Measurements from ENCODE around the gene DHX8.

The DHX8 gene

GRCh38 chr17:43560461-43561427 lies 77.0 kb downstream of the DHX8 start:
- DNase-seq (ENCODE audit: low spot score): no peak
- TF ChIP-seq, protein P1, sequence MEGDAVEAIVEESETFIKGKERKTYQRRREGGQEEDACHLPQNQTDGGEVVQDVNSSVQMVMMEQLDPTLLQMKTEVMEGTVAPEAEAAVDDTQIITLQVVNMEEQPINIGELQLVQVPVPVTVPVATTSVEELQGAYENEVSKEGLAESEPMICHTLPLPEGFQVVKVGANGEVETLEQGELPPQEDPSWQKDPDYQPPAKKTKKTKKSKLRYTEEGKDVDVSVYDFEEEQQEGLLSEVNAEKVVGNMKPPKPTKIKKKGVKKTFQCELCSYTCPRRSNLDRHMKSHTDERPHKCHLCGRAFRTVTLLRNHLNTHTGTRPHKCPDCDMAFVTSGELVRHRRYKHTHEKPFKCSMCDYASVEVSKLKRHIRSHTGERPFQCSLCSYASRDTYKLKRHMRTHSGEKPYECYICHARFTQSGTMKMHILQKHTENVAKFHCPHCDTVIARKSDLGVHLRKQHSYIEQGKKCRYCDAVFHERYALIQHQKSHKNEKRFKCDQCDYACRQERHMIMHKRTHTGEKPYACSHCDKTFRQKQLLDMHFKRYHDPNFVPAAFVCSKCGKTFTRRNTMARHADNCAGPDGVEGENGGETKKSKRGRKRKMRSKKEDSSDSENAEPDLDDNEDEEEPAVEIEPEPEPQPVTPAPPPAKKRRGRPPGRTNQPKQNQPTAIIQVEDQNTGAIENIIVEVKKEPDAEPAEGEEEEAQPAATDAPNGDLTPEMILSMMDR (IDR thresholded peaks at IDR 0.05; ENCODE audit: borderline replicate concordance, control extremely low read depth, extremely low read depth, insufficient read depth, missing control alignments): no peak
- in situ Hi-C loops (cut with MboI; ENCODE audit: low sequenced_read_pairs, unreplicated experiment): no loop called here

DNA sequence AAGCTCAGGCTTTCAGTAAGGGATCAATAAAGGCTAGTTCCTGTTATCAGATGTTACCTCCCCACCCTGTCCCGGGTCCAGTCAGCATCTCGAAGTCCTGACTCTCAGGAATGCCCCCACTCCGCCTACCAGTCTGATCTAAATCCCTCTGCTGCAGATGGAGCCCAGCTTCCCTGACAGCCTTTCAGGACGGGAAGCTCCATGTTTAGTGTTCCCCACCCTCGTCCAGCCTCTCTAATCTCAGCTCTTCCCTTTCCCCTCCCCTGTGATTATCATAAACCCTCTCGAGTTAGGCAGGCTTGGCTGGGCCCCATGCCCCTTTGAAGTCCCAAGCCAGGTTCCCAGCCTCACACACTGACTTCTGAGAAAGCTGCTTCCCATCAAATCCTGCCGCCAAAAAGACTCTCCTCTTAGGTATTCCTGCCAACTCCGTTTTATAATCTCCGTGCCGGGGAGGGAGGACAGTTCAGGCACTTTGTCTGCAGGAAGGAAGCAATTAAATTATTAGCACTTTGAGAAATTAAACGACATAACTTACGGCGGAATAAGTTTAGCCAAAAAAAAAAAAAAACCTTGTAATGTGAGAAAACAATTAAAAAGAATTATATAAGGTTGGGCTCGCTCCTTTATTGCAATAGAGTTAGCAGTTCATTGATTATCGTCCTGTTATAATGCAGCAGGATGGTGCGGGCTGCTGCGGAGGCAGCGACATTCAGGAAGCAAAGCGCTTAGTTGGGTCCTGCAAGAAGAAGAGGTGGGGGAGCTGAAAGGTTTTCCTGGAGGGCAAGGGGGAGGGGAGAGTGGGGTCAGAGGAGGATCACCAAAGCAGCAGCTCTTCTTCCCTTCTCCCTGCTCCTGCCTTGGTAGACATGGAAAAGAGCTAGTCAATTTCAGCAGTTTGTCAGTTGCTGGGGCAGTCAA lies 79.2 kb downstream of the DHX8 start:
- no peak for DNase-seq (ENCODE audit: low spot score)
- in situ Hi-C loops (cut with MboI; ENCODE audit: low sequenced_read_pairs, unreplicated experiment): no loop called here
- TF ChIP-seq, protein P1 (IDR thresholded peaks at IDR 0.05; ENCODE audit: borderline replicate concordance, control extremely low read depth, extremely low read depth, insufficient read depth, missing control alignments): no peak

DNA sequence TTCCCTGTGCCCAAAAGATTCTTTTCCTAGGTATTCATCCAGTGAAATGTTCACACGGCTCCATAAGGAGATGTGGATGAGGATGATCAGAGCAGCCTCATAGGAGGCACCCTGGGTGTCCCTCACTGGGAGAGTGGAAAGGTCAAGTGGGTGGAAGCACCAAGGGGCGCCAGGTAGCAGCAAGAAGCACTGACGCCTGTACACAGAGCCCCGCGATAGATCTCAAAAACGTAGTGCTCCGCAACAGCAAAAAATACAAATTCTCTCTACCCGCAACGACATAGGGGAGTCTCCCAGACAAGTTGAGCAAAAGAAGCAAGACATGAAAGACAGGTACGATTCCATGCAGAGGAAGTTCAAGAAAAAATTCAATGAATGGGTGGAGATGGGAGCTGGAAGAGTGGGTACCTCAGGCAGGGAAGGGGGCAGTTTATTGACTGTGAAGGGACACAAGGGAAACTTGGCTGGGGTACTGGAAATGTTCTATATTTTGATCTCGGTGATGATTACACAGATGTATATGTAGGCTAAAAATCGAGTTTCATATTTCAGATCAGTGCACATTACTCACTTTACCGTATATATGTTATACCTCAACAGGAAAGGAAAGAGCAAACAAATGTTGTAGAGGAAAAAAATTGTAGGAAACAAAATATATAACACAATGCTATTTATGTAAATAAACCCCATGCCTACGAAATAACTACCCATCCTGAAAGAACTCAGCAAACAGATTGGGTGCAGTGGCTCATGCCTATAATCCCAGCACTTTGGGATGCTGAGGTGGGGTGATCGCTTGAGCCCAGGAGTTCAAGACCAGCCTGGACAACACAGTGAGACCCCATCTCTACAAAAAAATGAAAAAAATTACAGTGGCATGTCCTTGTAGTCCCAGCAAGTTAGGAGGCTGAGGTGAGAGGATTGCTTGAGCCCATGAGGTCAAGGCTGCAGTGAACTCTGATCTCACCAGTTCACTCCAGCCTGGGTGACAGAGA lies 80.1 kb downstream of the DHX8 start:
- TF ChIP-seq, protein P1 (IDR thresholded peaks at IDR 0.05; ENCODE audit: borderline replicate concordance, control extremely low read depth, extremely low read depth, insufficient read depth, missing control alignments): no peak
- in situ Hi-C loops (cut with MboI; ENCODE audit: low sequenced_read_pairs, unreplicated experiment): no loop called here

GRCh38 chr17:43568506-43569082 lies 84.8 kb downstream of the DHX8 start:
- no peak for DNase-seq (ENCODE audit: low spot score)
- TF ChIP-seq, protein P1 (IDR thresholded peaks at IDR 0.05; ENCODE audit: borderline replicate concordance, control extremely low read depth, extremely low read depth, insufficient read depth, missing control alignments): no peak
- in situ Hi-C loops (cut with MboI; ENCODE audit: low sequenced_read_pairs, unreplicated experiment): no loop called here

More for the DNA sequence above, 80.1 kb downstream of the DHX8 start:
- no peak for DNase-seq (ENCODE audit: low spot score)

DNA sequence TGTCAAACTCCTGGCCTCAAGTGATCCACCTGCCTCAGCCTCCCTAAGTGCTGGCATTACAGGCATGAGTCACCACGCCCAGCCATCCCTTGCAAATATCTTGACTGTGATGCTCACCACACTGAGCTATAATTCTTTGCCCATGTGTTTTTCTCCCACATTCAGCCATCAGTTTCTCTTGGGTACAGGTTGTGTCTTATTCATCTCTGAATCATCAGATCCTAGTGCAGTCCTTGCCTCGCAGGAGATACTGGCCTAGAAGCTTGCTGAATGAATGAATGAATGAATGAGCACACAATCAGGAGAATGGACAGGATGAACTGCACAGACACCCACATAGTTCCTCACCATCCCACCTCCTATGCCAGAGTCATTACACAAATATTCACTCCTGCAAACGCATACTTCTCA lies 86.7 kb downstream of the DHX8 start:
- DNase-seq (ENCODE audit: low spot score): no peak
- in situ Hi-C loops (cut with MboI; ENCODE audit: low sequenced_read_pairs, unreplicated experiment): no loop called here
- TF ChIP-seq, protein P1 (IDR thresholded peaks at IDR 0.05; ENCODE audit: borderline replicate concordance, control extremely low read depth, extremely low read depth, insufficient read depth, missing control alignments): no peak
